Progenitor cell of endocrine pancreas (in vitro differentiated cells): ENCODE measurements around the gene PEAK3. TPM values are rescaled to one million over a fixed set of nuclear protein-coding genes. Genes with fewer than 3 reads are reported as not detected.
A peak's percentile ranks its signal among the peaks of the same experiment; 100 is the strongest.

Source experiments
- DNase-seq: peaks from one replicate; pipeline ENCODE4 v3.0.0; 2021; ENCODE audit warnings: low spot score; ENCODE audit not compliant: unreplicated experiment
- H3K27ac Mint-ChIP-seq: 2 replicates; pipeline ENCODE4 v1.8.0; 2021; ENCODE audit warnings: mild to moderate bottlenecking, moderate library complexity, mixed read lengths
- H3K27me3 Mint-ChIP-seq: 2 replicates; pipeline ENCODE4 v1.8.0; 2021; ENCODE audit warnings: mixed read lengths
- H3K36me3 Mint-ChIP-seq: 2 replicates; pipeline ENCODE4 v1.8.0; 2022; ENCODE audit warnings: mixed read lengths; ENCODE audit not compliant: insufficient read depth
- H3K4me1 Mint-ChIP-seq: 2 replicates; pipeline ENCODE4 v1.8.0; 2021; ENCODE audit warnings: low read depth, mixed read lengths
- H3K4me3 Mint-ChIP-seq: 2 replicates; pipeline ENCODE4 v1.8.0; 2021; ENCODE audit warnings: low read depth, mild to moderate bottlenecking, moderate library complexity, mixed read lengths
- H3K9me3 Mint-ChIP-seq: 2 replicates; pipeline ENCODE4 v1.8.0; 2021; ENCODE audit warnings: low read depth, mixed read lengths
- CTCF ChIP-seq: fragments of 200-600 bp; sonication (generic); IDR thresholded peaks from one replicate; pipeline ENCODE4 v1.5.0; 2021; ENCODE audit warnings: antibody characterized with exemption, mild to moderate bottlenecking; ENCODE audit not compliant: unreplicated experiment
- total RNA-seq: library from RNA; stranded (reverse); gene quantifications from 2 replicates; pipeline ENCODE4 v1.2.1, GENCODE V29; 2021

Gene PEAK3
- total RNA-seq, 1 donor from 2014 or later = not detected

- H3K4me1 Mint-ChIP-seq = peaks cover 27% of the 10 kb centered on the region
- no peak for TF ChIP-seq CTCF
- H3K9me3 Mint-ChIP-seq = no peaks in the 10 kb centered on the region
- H3K4me3 Mint-ChIP-seq = peak overlapping the region; percentile 21
- no peak for DNase-seq
- H3K27me3 Mint-ChIP-seq = no peaks in the 10 kb centered on the region
- peaks cover 8% of the 10 kb centered on the region for H3K36me3 Mint-ChIP-seq
- H3K27ac Mint-ChIP-seq = peak overlapping the region; percentile 67
Observed at GRCh38 chr19:2242816-2243215, 39.2 kb downstream of the PEAK3 start.

- Mint-ChIP-seq H3K27me3 (no peaks in the 10 kb centered on the region), H3K9me3 (no peaks in the 10 kb centered on the region), H3K4me3 (no peak overlapping the region), H3K27ac (peak overlapping the region; percentile 64), H3K36me3 (peaks cover 8% of the 10 kb centered on the region), H3K4me1 (peaks cover 30% of the 10 kb centered on the region)
- no peak for DNase-seq
- TF ChIP-seq CTCF = no peak
Observed at GRCh38 chr19:2242092-2242537, 39.9 kb downstream of the PEAK3 start.

GRCh38 chr19:2240881-2241760 lies 40.9 kb downstream of the PEAK3 start:
- H3K27me3 Mint-ChIP-seq = no peaks in the 10 kb centered on the region
- H3K4me3 Mint-ChIP-seq = peak overlapping the region; percentile 95
- no peak for TF ChIP-seq CTCF
- peaks cover 33% of the 10 kb centered on the region for H3K4me1 Mint-ChIP-seq
- peak overlapping the region; percentile 92 for H3K27ac Mint-ChIP-seq
- no peaks in the 10 kb centered on the region for H3K9me3 Mint-ChIP-seq
- peaks cover 9% of the 10 kb centered on the region for H3K36me3 Mint-ChIP-seq
- DNase-seq = no peak

- peaks cover 36% of the 10 kb centered on the region for H3K4me1 Mint-ChIP-seq
- peak overlapping the region; percentile 92 for H3K27ac Mint-ChIP-seq
- no peaks in the 10 kb centered on the region for H3K27me3 Mint-ChIP-seq
- DNase-seq = no peak
- TF ChIP-seq CTCF = no peak
- peaks cover 6% of the 10 kb centered on the region for H3K36me3 Mint-ChIP-seq
- H3K9me3 Mint-ChIP-seq = no peaks in the 10 kb centered on the region
- H3K4me3 Mint-ChIP-seq = peak overlapping the region; percentile 95
Observed at GRCh38 chr19:2239771-2240770, 41.9 kb downstream of the PEAK3 start.

GRCh38 chr19:2239173-2239572 lies 42.8 kb downstream of the PEAK3 start:
- Mint-ChIP-seq H3K27ac (peak overlapping the region; percentile 89), H3K4me1 (peaks cover 40% of the 10 kb centered on the region), H3K27me3 (no peaks in the 10 kb centered on the region), H3K4me3 (peak overlapping the region; percentile 95), H3K9me3 (no peaks in the 10 kb centered on the region), H3K36me3 (peaks cover 4% of the 10 kb centered on the region)
- no peak for DNase-seq
- no peak for TF ChIP-seq CTCF
